Transverse colon (tissue), 4 donors: ENCODE results near the gene LILRA5.

Source experiments
- POLR2A ChIP-seq: fragments of 450-650 bp; IDR thresholded peaks from one replicate; pipeline ENCODE4 v1.6.1; 2016; ENCODE audit warnings: antibody characterized with exemption, mild to moderate bottlenecking, moderate library complexity
- POLR2AphosphoS5 ChIP-seq, 3 donors: sonication (generic); formaldehyde crosslinking; IDR thresholded peaks; one replicate each; pipeline ENCODE4 v1.6.1; 2016; ENCODE audit warnings: antibody characterized with exemption in 3 of 3
- TF ChIP-seq, protein P1 (sequence below), 5 experiments: fragments of 200-600 bp in 3 of 5; fragments of 450-650 bp in 2 of 5; sonication (generic) in 3 of 5; IDR thresholded peaks; 1 replicate in 2 of 5; 2 replicates in 3 of 5; pipeline ENCODE4 v1.5.1; 2016 to 2017; ENCODE audit warnings: antibody characterized with exemption in 5 of 5, inconsistent platforms in 3 of 5, mild to moderate bottlenecking in 2 of 5, moderate library complexity in 1 of 5

GRCh38 chr19:54319892-54320670 is 7.1 kb upstream of the LILRA5 start:
- TF ChIP-seq POLR2A (no peak), POLR2AphosphoS5 (IDR thresholded peaks at IDR 0.05) (no peak)
- TF ChIP-seq, protein P1, sequence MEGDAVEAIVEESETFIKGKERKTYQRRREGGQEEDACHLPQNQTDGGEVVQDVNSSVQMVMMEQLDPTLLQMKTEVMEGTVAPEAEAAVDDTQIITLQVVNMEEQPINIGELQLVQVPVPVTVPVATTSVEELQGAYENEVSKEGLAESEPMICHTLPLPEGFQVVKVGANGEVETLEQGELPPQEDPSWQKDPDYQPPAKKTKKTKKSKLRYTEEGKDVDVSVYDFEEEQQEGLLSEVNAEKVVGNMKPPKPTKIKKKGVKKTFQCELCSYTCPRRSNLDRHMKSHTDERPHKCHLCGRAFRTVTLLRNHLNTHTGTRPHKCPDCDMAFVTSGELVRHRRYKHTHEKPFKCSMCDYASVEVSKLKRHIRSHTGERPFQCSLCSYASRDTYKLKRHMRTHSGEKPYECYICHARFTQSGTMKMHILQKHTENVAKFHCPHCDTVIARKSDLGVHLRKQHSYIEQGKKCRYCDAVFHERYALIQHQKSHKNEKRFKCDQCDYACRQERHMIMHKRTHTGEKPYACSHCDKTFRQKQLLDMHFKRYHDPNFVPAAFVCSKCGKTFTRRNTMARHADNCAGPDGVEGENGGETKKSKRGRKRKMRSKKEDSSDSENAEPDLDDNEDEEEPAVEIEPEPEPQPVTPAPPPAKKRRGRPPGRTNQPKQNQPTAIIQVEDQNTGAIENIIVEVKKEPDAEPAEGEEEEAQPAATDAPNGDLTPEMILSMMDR (IDR thresholded peaks at IDR 0.05): no peak
